ENCODE results near the gene SP8. TPM values are rescaled to one million over a fixed set of nuclear protein-coding genes. Genes with fewer than 3 reads are reported as not detected.

Gene SP8
- total RNA-seq, 1 donor from 2014 or later, result not detected

GRCh38 chr7:20745702-20746101 is 41.0 kb downstream of the SP8 start:
- Histone ChIP-seq H3K27ac (no peak overlapping the region), H3K4me1 (no peaks in the 10 kb centered on the region), H3K4me3 (no peak overlapping the region), H3K36me3 (no peaks in the 10 kb centered on the region), H3K27me3 (no peaks in the 10 kb centered on the region), H3K9me3 (no peaks in the 10 kb centered on the region)
- TF ChIP-seq, protein P1, sequence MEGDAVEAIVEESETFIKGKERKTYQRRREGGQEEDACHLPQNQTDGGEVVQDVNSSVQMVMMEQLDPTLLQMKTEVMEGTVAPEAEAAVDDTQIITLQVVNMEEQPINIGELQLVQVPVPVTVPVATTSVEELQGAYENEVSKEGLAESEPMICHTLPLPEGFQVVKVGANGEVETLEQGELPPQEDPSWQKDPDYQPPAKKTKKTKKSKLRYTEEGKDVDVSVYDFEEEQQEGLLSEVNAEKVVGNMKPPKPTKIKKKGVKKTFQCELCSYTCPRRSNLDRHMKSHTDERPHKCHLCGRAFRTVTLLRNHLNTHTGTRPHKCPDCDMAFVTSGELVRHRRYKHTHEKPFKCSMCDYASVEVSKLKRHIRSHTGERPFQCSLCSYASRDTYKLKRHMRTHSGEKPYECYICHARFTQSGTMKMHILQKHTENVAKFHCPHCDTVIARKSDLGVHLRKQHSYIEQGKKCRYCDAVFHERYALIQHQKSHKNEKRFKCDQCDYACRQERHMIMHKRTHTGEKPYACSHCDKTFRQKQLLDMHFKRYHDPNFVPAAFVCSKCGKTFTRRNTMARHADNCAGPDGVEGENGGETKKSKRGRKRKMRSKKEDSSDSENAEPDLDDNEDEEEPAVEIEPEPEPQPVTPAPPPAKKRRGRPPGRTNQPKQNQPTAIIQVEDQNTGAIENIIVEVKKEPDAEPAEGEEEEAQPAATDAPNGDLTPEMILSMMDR (IDR thresholded peaks at IDR 0.05), result no peak
- no peak for DNase-seq (ENCODE audit: low spot score in 2 of 2)
- intact Hi-C loops (cut with DNase I), result no loop called here

- Histone ChIP-seq H3K9me3 (no peaks in the 10 kb centered on the region), H3K36me3 (no peaks in the 10 kb centered on the region), H3K4me1 (no peaks in the 10 kb centered on the region), H3K27me3 (no peaks in the 10 kb centered on the region), H3K27ac (no peak overlapping the region), H3K4me3 (no peak overlapping the region)
- TF ChIP-seq, protein P1 (IDR thresholded peaks at IDR 0.05), result no peak
- intact Hi-C loops (cut with DNase I), result no loop called here
- DNase-seq (ENCODE audit: low spot score in 2 of 2), result no peak
Observed at GRCh38 chr7:20744954-20745446, 41.7 kb downstream of the SP8 start.

DNA sequence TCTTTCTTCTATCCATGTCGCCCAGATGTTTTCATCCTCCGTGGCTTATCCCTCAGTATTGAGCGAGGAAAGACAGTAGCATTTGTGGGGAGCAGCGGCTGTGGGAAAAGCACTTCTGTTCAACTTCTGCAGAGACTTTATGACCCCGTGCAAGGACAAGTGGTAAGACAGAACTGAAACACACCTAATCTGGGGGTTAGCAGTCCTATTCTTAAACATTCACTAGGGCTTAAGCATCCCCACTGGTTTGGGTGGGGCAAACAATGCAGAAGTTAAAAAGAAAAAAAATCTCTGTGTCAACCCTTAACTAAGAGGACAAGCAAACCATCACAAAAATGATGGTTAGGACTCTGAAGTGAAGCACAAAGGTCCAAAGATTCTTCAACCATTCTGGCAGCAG is 43.8 kb downstream of the SP8 start:
- no peaks in the 10 kb centered on the region for H3K9me3 ChIP-seq
- DNase-seq (ENCODE audit: low spot score in 2 of 2), result no peak
- no peak overlapping the region for H3K27ac ChIP-seq
- no peaks in the 10 kb centered on the region for H3K4me1 ChIP-seq
- no peaks in the 10 kb centered on the region for H3K36me3 ChIP-seq
- H3K27me3 ChIP-seq, result no peaks in the 10 kb centered on the region
- TF ChIP-seq, protein P1 (IDR thresholded peaks at IDR 0.05), result no peak
- intact Hi-C loops (cut with DNase I), result no loop called here
- H3K4me3 ChIP-seq, result no peak overlapping the region

DNA sequence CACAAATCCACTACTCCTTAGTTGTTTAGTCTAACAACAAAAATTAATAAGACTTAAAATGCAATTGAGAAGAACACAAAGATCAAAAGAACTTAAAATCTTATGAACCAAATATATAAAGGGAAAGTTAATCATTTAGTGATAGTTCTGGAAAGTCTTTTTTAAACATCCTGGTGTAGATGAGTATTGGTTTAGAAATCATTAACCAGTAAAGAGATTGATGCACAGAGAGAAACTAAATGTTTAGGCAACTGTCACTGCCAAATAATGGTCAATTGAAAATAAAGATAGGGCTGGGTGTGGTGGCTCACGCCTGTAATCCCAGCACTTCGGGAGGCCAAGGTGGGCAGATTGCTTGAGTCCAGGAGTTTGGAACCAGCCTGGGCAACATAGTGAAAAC is 44.9 kb downstream of the SP8 start:
- H3K27me3 ChIP-seq, result no peaks in the 10 kb centered on the region
- intact Hi-C loops (cut with DNase I), result no loop called here

DNA sequence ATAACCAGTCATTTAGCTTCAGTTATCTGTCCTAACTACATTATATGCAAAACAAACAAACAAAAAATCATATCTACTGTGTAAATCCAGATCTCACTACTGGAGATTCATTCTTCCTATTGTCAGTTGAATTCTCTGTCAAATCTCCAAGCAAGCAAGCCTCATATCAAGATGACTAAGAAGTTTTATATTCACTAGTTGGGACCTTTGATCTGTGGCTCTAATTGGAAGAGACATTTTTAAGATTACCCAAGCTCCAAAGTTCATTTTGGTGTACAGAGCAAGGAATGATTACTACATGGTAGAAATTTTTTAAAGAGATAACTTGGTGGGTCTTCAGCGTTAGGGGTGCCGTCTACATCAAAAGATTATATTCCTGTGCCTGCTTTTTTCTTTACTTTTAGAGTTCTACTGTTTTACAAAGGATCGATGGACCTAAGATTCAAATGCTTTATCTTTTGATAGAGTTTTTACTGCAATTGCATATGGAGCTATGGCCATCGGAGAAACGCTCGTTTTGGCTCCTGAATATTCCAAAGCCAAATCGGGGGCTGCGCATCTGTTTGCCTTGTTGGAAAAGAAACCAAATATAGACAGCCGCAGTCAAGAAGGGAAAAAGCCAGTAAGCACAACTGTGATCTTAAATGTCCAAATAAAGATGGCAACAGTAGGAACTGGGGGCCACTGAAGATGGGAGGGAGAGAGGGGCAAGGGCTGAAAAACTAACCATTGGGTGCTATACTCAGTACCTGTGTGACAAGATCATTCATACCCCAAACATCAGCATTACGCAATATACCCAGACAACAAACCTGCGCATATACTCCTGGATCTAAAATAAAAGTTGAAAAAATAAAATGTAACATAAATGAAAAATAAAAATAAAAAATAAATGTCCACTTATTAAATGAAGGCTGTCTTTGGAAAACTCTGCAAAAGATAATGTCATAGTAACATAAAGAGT is 47.9 kb downstream of the SP8 start:
- DNase-seq (ENCODE audit: low spot score in 2 of 2), result no peak
- Histone ChIP-seq H3K9me3 (no peaks in the 10 kb centered on the region), H3K4me1 (no peaks in the 10 kb centered on the region), H3K27ac (no peak overlapping the region), H3K27me3 (no peaks in the 10 kb centered on the region), H3K4me3 (no peak overlapping the region), H3K36me3 (no peaks in the 10 kb centered on the region)
- intact Hi-C loops (cut with DNase I), result no loop called here
- TF ChIP-seq, protein P1 (IDR thresholded peaks at IDR 0.05), result no peak

More for the DNA sequence above, 44.9 kb downstream of the SP8 start:
- no peaks in the 10 kb centered on the region for H3K4me1 ChIP-seq
- TF ChIP-seq, protein P1 (IDR thresholded peaks at IDR 0.05), result no peak
- H3K27ac ChIP-seq, result no peak overlapping the region
- DNase-seq (ENCODE audit: low spot score in 2 of 2), result no peak
- H3K9me3 ChIP-seq, result no peaks in the 10 kb centered on the region
- H3K36me3 ChIP-seq, result no peaks in the 10 kb centered on the region
- no peak overlapping the region for H3K4me3 ChIP-seq

All from ascending aorta (tissue), 2 donors.